Measurements from ENCODE around the gene HIVEP3.

The HIVEP3 gene

DNA sequence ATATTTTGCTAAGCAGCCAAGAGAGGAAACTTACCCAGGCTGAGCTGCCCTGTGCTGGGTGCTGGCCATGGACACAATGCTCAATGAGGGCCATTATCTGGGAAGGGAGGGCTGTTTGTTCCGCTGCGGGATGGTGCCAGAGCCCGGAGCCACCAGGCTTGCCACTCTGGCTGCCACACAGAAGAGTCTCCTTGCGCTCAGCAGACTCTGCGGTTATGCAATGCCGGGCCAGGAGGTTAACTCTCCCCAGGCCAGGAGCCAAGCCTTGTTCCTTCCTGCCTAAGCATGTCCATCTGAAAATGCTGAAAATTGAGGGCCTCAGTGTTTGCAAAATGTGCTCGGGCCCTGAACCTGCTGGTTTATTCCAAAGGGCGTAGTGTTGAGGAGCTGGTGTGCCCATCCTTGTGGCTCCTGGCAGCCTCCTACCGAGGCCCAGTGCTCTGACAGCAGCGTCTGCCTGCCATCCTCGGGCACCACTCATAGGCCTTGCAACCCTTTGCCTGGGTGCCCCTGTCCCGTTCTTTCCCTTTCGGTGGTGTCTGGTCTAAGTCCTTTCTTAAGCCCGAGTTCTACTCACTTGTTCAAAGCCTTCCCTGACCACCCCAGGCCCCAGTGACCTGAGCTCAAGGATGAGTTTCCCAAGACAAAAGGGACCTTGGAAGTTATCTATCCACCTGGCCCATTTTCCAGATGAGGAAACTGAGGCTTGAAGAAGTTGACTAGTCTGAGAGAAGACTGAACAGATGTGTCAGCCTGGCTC is 300.5 kb downstream of the HIVEP3 start:
- H3K4me1 ChIP-seq, result peaks cover 21 to 50% (median 38%) of the 10 kb centered on the region in 10 experiments
- peaks cover 0 to 31% (median 0%) of the 10 kb centered on the region in 11 experiments; a peak in 7 of 22 replicates for H3K36me3 ChIP-seq
- H3K27ac ChIP-seq, result no peak overlapping the region
- no peak overlapping the region for H3K4me2 ChIP-seq
- H4K20me1 ChIP-seq, result peaks cover 0 to 78% (median 13%) of the 10 kb centered on the region in 11 experiments; a peak in 11 of 22 replicates
- H3K4me3 ChIP-seq, result no peak overlapping the region
- H3K27me3 ChIP-seq, result no peaks in the 10 kb centered on the region
- no peak overlapping the region for H3K9ac ChIP-seq
- no peak for TF ChIP-seq Cebpa-rat (IDR thresholded peaks at IDR 0.05)
- H3K9me3 ChIP-seq (replicated peaks in 1 of 11), result no peaks in the 10 kb centered on the region

DNA sequence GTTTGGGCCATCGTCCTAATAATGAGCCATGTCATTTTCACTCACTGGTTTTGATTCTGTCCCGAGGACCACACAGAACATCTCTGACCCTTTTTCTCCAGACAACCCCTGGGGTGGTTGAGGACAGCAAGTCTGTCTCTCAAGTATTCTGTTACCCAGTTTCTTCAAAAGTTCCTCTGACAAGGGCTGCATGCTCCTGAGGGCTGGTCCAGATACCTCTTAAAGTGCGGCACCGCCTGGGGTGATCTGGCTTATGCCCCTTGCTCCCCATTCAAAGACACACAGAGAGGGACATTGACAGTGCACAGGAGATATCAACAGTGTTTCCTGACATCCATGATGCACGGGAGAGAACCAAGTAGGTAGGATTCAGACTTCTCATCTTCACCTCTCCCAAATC is 301.4 kb downstream of the HIVEP3 start:
- H3K27ac ChIP-seq, result no peak overlapping the region
- peaks cover 0 to 78% (median 7%) of the 10 kb centered on the region in 11 experiments; a peak in 9 of 22 replicates for H4K20me1 ChIP-seq

GRCh38 chr1:41616563-41616962 is 302.2 kb downstream of the HIVEP3 start:
- no peaks in the 10 kb centered on the region for H3K27me3 ChIP-seq
- H3K4me2 ChIP-seq, result no peak overlapping the region
- H3K9me3 ChIP-seq (replicated peaks in 1 of 11), result peaks cover 0 to 3% (median 0%) of the 10 kb centered on the region in 11 experiments; a peak in 1 of 22 replicates
- H3K4me3 ChIP-seq, result no peak overlapping the region
- H3K36me3 ChIP-seq, result peaks cover 0 to 31% (median 0%) of the 10 kb centered on the region in 11 experiments; a peak in 7 of 22 replicates
- no peak overlapping the region for H3K27ac ChIP-seq
- no peak overlapping the region for H3K9ac ChIP-seq
- TF ChIP-seq Cebpa-rat (IDR thresholded peaks at IDR 0.05), result no peak
- peaks cover 13 to 48% (median 25%) of the 10 kb centered on the region in 10 experiments; a peak in 19 of 20 replicates for H3K4me1 ChIP-seq
- peaks cover 0 to 72% (median 7%) of the 10 kb centered on the region in 11 experiments; a peak in 9 of 22 replicates for H4K20me1 ChIP-seq

More for the DNA sequence above, 301.4 kb downstream of the HIVEP3 start:
- TF ChIP-seq Cebpa-rat (IDR thresholded peaks at IDR 0.05), result no peak
- Histone ChIP-seq H3K4me2 (no peak overlapping the region), H3K4me1 (peaks cover 12 to 48% (median 31%) of the 10 kb centered on the region in 10 experiments), H3K36me3 (peaks cover 0 to 31% (median 0%) of the 10 kb centered on the region in 11 experiments; a peak in 7 of 22 replicates), H3K27me3 (no peaks in the 10 kb centered on the region), H3K9ac (no peak overlapping the region), H3K4me3 (no peak overlapping the region), H3K9me3 (replicated peaks in 1 of 11) (peaks cover 0 to 3% (median 0%) of the 10 kb centered on the region in 11 experiments; a peak in 1 of 22 replicates)

- H3K4me3 ChIP-seq, result no peak overlapping the region
- no peak overlapping the region for H3K27ac ChIP-seq
- TF ChIP-seq Cebpa-rat (IDR thresholded peaks at IDR 0.05), result no peak
- H3K9ac ChIP-seq, result no peak overlapping the region
- H3K4me1 ChIP-seq, result peaks cover 15 to 47% (median 26%) of the 10 kb centered on the region in 10 experiments; a peak in 19 of 20 replicates
- H4K20me1 ChIP-seq, result peaks cover 0 to 67% (median 7%) of the 10 kb centered on the region in 11 experiments; a peak in 9 of 22 replicates
- H3K4me2 ChIP-seq, result no peak overlapping the region
- peaks cover 0 to 3% (median 0%) of the 10 kb centered on the region in 11 experiments; a peak in 1 of 22 replicates for H3K9me3 ChIP-seq (replicated peaks in 1 of 11)
- peaks cover 0 to 28% (median 0%) of the 10 kb centered on the region in 11 experiments; a peak in 7 of 22 replicates for H3K36me3 ChIP-seq
- H3K27me3 ChIP-seq, result no peaks in the 10 kb centered on the region
Measured at GRCh38 chr1:41615981-41616380, 302.7 kb downstream of the HIVEP3 start.

- peak overlapping the region in 1 of 11 experiments; percentile 39; a peak in 4 of 22 replicates for H3K4me2 ChIP-seq
- no peak overlapping the region for H3K9ac ChIP-seq
- TF ChIP-seq Cebpa-rat (IDR thresholded peaks at IDR 0.05), result no peak
- H3K4me3 ChIP-seq, result no peak overlapping the region
- peaks cover 0 to 66% (median 3%) of the 10 kb centered on the region in 11 experiments; a peak in 9 of 22 replicates for H4K20me1 ChIP-seq
- H3K9me3 ChIP-seq (replicated peaks in 1 of 11), result peaks cover 0 to 3% (median 0%) of the 10 kb centered on the region in 11 experiments; a peak in 1 of 22 replicates
- peaks cover 0 to 30% (median 0%) of the 10 kb centered on the region in 11 experiments; a peak in 7 of 22 replicates for H3K36me3 ChIP-seq
- peaks cover 15 to 42% (median 23%) of the 10 kb centered on the region in 10 experiments; a peak in 19 of 20 replicates for H3K4me1 ChIP-seq
- H3K27me3 ChIP-seq, result no peaks in the 10 kb centered on the region
- no peak overlapping the region for H3K27ac ChIP-seq
Measured at GRCh38 chr1:41615316-41615715, 303.4 kb downstream of the HIVEP3 start.

GRCh38 chr1:41614818-41615217 is 303.9 kb downstream of the HIVEP3 start:
- TF ChIP-seq Cebpa-rat (IDR thresholded peaks at IDR 0.05), result no peak
- peak overlapping the region in 7 of 11 experiments; percentile 30 to 63 (median 53); a peak in 8 of 22 replicates for H3K4me2 ChIP-seq

DNA sequence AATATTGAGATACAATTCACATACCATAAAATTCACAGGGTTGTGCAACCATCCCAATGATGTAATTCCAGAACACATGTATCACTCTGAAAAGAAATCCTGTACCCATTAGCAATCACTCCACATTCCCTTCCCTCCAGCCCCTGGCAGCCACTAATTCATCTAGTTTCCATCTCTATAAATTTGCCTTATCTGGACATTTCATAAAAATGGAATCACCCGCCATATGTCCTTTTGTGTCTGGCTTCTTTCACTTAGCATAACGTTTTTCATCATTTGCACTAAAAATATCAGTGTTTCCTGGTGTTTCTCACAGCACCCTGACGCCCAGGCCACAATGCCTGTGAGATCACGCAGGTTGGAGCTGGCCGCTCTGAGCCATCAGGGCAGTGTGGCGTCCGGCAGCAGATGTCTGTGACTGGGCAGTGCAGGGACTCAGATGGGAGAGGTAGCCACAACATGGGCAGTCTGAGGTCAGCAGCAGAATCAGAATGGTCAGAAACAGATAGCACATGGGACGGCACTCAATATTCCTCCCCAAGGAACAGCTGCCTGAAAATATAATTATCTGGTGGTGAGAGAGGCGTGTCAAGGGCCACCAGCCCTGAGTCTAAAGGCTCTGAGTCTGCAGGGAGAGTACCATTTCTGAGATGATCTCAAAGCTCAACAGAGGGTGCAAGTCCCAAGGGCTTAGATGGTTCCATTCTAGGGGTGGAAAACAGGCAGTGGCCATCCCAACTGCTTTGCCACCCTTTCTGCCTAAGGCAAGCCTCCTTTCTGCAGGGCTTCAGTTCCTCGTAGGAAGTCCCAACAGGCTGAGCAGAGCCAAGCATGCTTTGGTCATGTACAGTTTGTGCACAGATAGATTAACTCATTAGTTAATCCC is 304.8 kb downstream of the HIVEP3 start:
- H3K27ac ChIP-seq, result no peak overlapping the region
- TF ChIP-seq Cebpa-rat (IDR thresholded peaks at IDR 0.05), result no peak
- H3K9ac ChIP-seq, result no peak overlapping the region
- peak overlapping the region in 10 of 11 experiments; percentile 6 to 63 (median 50); a peak in 15 of 22 replicates for H3K4me2 ChIP-seq
- H3K4me1 ChIP-seq, result peaks cover 15 to 42% (median 18%) of the 10 kb centered on the region in 10 experiments; a peak in 19 of 20 replicates
- H4K20me1 ChIP-seq, result peaks cover 0 to 64% (median 0%) of the 10 kb centered on the region in 11 experiments; a peak in 6 of 22 replicates
- peaks cover 0 to 23% (median 0%) of the 10 kb centered on the region in 11 experiments; a peak in 4 of 22 replicates for H3K36me3 ChIP-seq
- peaks cover 0 to 3% (median 0%) of the 10 kb centered on the region in 11 experiments; a peak in 1 of 22 replicates for H3K9me3 ChIP-seq (replicated peaks in 1 of 11)
- H3K4me3 ChIP-seq, result no peak overlapping the region
- no peaks in the 10 kb centered on the region for H3K27me3 ChIP-seq

More at GRCh38 chr1:41614818-41615217, 303.9 kb downstream of the HIVEP3 start:
- Histone ChIP-seq H3K4me1 (peaks cover 15 to 42% (median 18%) of the 10 kb centered on the region in 10 experiments; a peak in 19 of 20 replicates), H3K9me3 (replicated peaks in 1 of 11) (peaks cover 0 to 3% (median 0%) of the 10 kb centered on the region in 11 experiments; a peak in 1 of 22 replicates), H3K36me3 (peaks cover 0 to 28% (median 0%) of the 10 kb centered on the region in 11 experiments; a peak in 7 of 22 replicates), H3K27ac (no peak overlapping the region), H3K27me3 (no peaks in the 10 kb centered on the region), H3K9ac (no peak overlapping the region), H3K4me3 (no peak overlapping the region), H4K20me1 (peaks cover 0 to 66% (median 0%) of the 10 kb centered on the region in 11 experiments; a peak in 8 of 22 replicates)

- no peak overlapping the region for H3K9ac ChIP-seq
- no peak for TF ChIP-seq Cebpa-rat (IDR thresholded peaks at IDR 0.05)
- no peaks in the 10 kb centered on the region for H3K27me3 ChIP-seq
- H3K4me3 ChIP-seq, result no peak overlapping the region
- peaks cover 0 to 57% (median 0%) of the 10 kb centered on the region in 11 experiments; a peak in 6 of 22 replicates for H4K20me1 ChIP-seq
- H3K9me3 ChIP-seq (replicated peaks in 1 of 11), result peaks cover 0 to 3% (median 0%) of the 10 kb centered on the region in 11 experiments; a peak in 1 of 22 replicates
- H3K4me2 ChIP-seq, result no peak overlapping the region
- no peak overlapping the region for H3K27ac ChIP-seq
- H3K4me1 ChIP-seq, result peaks cover 15 to 42% (median 19%) of the 10 kb centered on the region in 10 experiments; a peak in 19 of 20 replicates
- peaks cover 0 to 23% (median 0%) of the 10 kb centered on the region in 11 experiments; a peak in 4 of 22 replicates for H3K36me3 ChIP-seq
Measured at GRCh38 chr1:41612953-41613352, 305.8 kb downstream of the HIVEP3 start.
